ENCODE results near the gene SPEN.

- TF ChIP-seq, protein P1, sequence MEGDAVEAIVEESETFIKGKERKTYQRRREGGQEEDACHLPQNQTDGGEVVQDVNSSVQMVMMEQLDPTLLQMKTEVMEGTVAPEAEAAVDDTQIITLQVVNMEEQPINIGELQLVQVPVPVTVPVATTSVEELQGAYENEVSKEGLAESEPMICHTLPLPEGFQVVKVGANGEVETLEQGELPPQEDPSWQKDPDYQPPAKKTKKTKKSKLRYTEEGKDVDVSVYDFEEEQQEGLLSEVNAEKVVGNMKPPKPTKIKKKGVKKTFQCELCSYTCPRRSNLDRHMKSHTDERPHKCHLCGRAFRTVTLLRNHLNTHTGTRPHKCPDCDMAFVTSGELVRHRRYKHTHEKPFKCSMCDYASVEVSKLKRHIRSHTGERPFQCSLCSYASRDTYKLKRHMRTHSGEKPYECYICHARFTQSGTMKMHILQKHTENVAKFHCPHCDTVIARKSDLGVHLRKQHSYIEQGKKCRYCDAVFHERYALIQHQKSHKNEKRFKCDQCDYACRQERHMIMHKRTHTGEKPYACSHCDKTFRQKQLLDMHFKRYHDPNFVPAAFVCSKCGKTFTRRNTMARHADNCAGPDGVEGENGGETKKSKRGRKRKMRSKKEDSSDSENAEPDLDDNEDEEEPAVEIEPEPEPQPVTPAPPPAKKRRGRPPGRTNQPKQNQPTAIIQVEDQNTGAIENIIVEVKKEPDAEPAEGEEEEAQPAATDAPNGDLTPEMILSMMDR (optimal IDR thresholded peaks at IDR 0.05 in 1 of 3, IDR thresholded peaks at IDR 0.05 in 1 of 3, conservative IDR thresholded peaks at IDR 0.05 in 1 of 3; ENCODE audit: extremely low read depth in 1 of 3, insufficient read depth in 2 of 3, low read length in 3 of 3): no peak
- no peak for TF ChIP-seq EZH2 (IDR thresholded peaks at IDR 0.05; ENCODE audit: low read length)
Observed at GRCh38 chr1:15882665-15883064, 35.2 kb downstream of the SPEN start.

All from keratinocyte (primary cell).